DND-41 (cell line): Measurements from ENCODE around the gene POTEH.
"Not testable (repeated sequence)": the region's sequence is repeated elsewhere in the genome, so short reads cannot be mapped to it uniquely, and the experiment has no call there.

Experiments used
- ATAC-seq: fragments of 200-7000 bp; cut with Tn5 transposase; 3 replicates; pipeline ENCODE4 v1.9.1; 2021; ENCODE audit warnings: low read depth; ENCODE audit not compliant: insufficient read depth
- DNase-seq: peaks from one replicate; pipeline ENCODE4 v3.0.0-alpha.2; 2020
- H2AFZ ChIP-seq: 2 replicates; pipeline ENCODE4 v1.6.0; 2012; ENCODE audit warnings: low read depth, low read length
- H3K27ac ChIP-seq: 2 replicates; pipeline ENCODE4 v1.5.1; 2012; ENCODE audit warnings: low read length, inconsistent platforms
- H3K27me3 ChIP-seq: fragments of 200-600 bp; sonication (generic); 2 replicates; pipeline ENCODE4 v1.6.0; 2012; ENCODE audit warnings: low read length, mild to moderate bottlenecking, inconsistent platforms; ENCODE audit not compliant: insufficient read depth, poor library complexity
- H3K36me3 ChIP-seq: 2 replicates; pipeline ENCODE4 v1.5.1; 2012; ENCODE audit warnings: low read length, inconsistent platforms; ENCODE audit not compliant: insufficient read depth
- H3K4me1 ChIP-seq: 2 replicates; pipeline ENCODE4 v1.5.1; 2012; ENCODE audit warnings: mild to moderate bottlenecking, low read length; ENCODE audit not compliant: insufficient read depth
- H3K4me2 ChIP-seq: 2 replicates; pipeline ENCODE4 v1.6.0; 2012; ENCODE audit warnings: mild to moderate bottlenecking, moderate library complexity, low read length, inconsistent platforms; ENCODE audit not compliant: insufficient read depth
- H3K4me3 ChIP-seq, 2 experiments: fragments of 200-600 bp in 1 of 2; shearing (Covaris generic) in 1 of 2; 2 replicates each; pipeline ENCODE4 v1.5.1; 2012 to 2016; ENCODE audit warnings: inconsistent platforms in 2 of 2, low read length in 2 of 2, mild to moderate bottlenecking in 2 of 2, low read depth in 1 of 2, moderate library complexity in 1 of 2
- H3K79me2 ChIP-seq: 2 replicates; pipeline ENCODE4 v1.6.0; 2012; ENCODE audit warnings: low read length, inconsistent platforms; ENCODE audit not compliant: insufficient read depth
- H3K9ac ChIP-seq: 2 replicates; pipeline ENCODE4 v1.6.0; 2012; ENCODE audit warnings: low read depth, mild to moderate bottlenecking, inconsistent platforms, low read length, moderate library complexity
- H3K9me3 ChIP-seq: 2 replicates; pipeline ENCODE4 v1.5.1; 2012; ENCODE audit warnings: low read length, moderate library complexity, mild to moderate bottlenecking, inconsistent platforms; ENCODE audit not compliant: insufficient read depth, severe bottlenecking
- H4K20me1 ChIP-seq: 2 replicates; pipeline ENCODE4 v1.6.0; 2012; ENCODE audit warnings: low read length; ENCODE audit not compliant: insufficient read depth

The POTEH gene

GRCh38 chr22:15689749-15690125 is at the start of gene POTEH:
TSS of gene POTEH (plus strand) at chr22:15690026. CDS start at chr22:15690078, 52 bp downstream.
- not testable (repeated sequence) for DNase-seq, H3K4me2 ChIP-seq, H3K79me2 ChIP-seq, H3K27me3 ChIP-seq, ATAC-seq, H3K36me3 ChIP-seq, H3K4me3 ChIP-seq, H2AFZ ChIP-seq, H3K4me1 ChIP-seq, H3K9ac ChIP-seq, H3K9me3 ChIP-seq, H3K27ac ChIP-seq, H4K20me1 ChIP-seq

- H2AFZ ChIP-seq, DNase-seq, H3K36me3 ChIP-seq, H3K4me2 ChIP-seq, H3K4me1 ChIP-seq, H3K9ac ChIP-seq, H3K79me2 ChIP-seq, ATAC-seq, H3K27ac ChIP-seq, H3K27me3 ChIP-seq, H3K9me3 ChIP-seq, H3K4me3 ChIP-seq, H4K20me1 ChIP-seq: not testable (repeated sequence)
Observed at GRCh38 chr22:15642288-15642861, 47.5 kb upstream of the POTEH start.

- not testable (repeated sequence) for H4K20me1 ChIP-seq, DNase-seq, H3K4me2 ChIP-seq, H3K79me2 ChIP-seq, H2AFZ ChIP-seq, H3K27ac ChIP-seq, H3K9ac ChIP-seq, H3K36me3 ChIP-seq, H3K4me1 ChIP-seq, H3K9me3 ChIP-seq, ATAC-seq, H3K4me3 ChIP-seq, H3K27me3 ChIP-seq
Observed at GRCh38 chr22:15651954-15652353, 37.9 kb upstream of the POTEH start.

- H3K4me3 ChIP-seq, H3K27me3 ChIP-seq, H2AFZ ChIP-seq, H3K4me1 ChIP-seq, DNase-seq, H4K20me1 ChIP-seq, H3K36me3 ChIP-seq, H3K4me2 ChIP-seq, ATAC-seq, H3K79me2 ChIP-seq, H3K9me3 ChIP-seq, H3K9ac ChIP-seq, H3K27ac ChIP-seq: not testable (repeated sequence)
Observed at GRCh38 chr22:15652738-15653137, 37.1 kb upstream of the POTEH start.

GRCh38 chr22:15653241-15653640 is 36.6 kb upstream of the POTEH start:
- not testable (repeated sequence) for DNase-seq, H3K9ac ChIP-seq, H2AFZ ChIP-seq, H3K27ac ChIP-seq, H4K20me1 ChIP-seq, H3K79me2 ChIP-seq, H3K4me3 ChIP-seq, ATAC-seq, H3K4me2 ChIP-seq, H3K36me3 ChIP-seq, H3K4me1 ChIP-seq, H3K9me3 ChIP-seq, H3K27me3 ChIP-seq

GRCh38 chr22:15661102-15661501 is 28.7 kb upstream of the POTEH start:
- H3K4me1 ChIP-seq, H3K27ac ChIP-seq, DNase-seq, H3K4me3 ChIP-seq, H3K9ac ChIP-seq, H3K4me2 ChIP-seq, H3K79me2 ChIP-seq, H3K9me3 ChIP-seq, H3K27me3 ChIP-seq, H4K20me1 ChIP-seq, H2AFZ ChIP-seq, ATAC-seq, H3K36me3 ChIP-seq: not testable (repeated sequence)

GRCh38 chr22:15664682-15665081 is 25.1 kb upstream of the POTEH start:
- H3K9ac ChIP-seq, ATAC-seq, H3K4me3 ChIP-seq, H3K4me1 ChIP-seq, H3K79me2 ChIP-seq, H2AFZ ChIP-seq, H3K27me3 ChIP-seq, H3K4me2 ChIP-seq, H3K27ac ChIP-seq, H4K20me1 ChIP-seq, H3K9me3 ChIP-seq, H3K36me3 ChIP-seq, DNase-seq: not testable (repeated sequence)

GRCh38 chr22:15665478-15665877 is 24.3 kb upstream of the POTEH start:
- H3K4me1 ChIP-seq, H2AFZ ChIP-seq, H4K20me1 ChIP-seq, H3K27ac ChIP-seq, H3K4me3 ChIP-seq, H3K4me2 ChIP-seq, H3K9me3 ChIP-seq, DNase-seq, ATAC-seq, H3K79me2 ChIP-seq, H3K36me3 ChIP-seq, H3K27me3 ChIP-seq, H3K9ac ChIP-seq: not testable (repeated sequence)
